H9 (cell line): Measurements from ENCODE around the gene PEA15. TPM values are rescaled to one million over a fixed set of nuclear protein-coding genes. Genes with fewer than 3 reads are reported as not detected.

ENCODE experiments used
- DNase-seq: peaks from one replicate; pipeline ENCODE4 v3.0.0-alpha.2; 2017
- H2AFZ ChIP-seq: one replicate; pipeline ENCODE4 v1.6.1; 2013; ENCODE audit warnings: mild to moderate bottlenecking, low read length, control low read depth, moderate library complexity
- H2AK5ac ChIP-seq: 2 replicates; pipeline ENCODE4 v1.6.1; 2013; ENCODE audit warnings: low read length, control low read depth, mixed read lengths; ENCODE audit not compliant: insufficient read length
- H2BK120ac ChIP-seq: one replicate; pipeline ENCODE4 v1.6.1; 2013; ENCODE audit warnings: low read depth, mild to moderate bottlenecking, low read length, control low read depth, inconsistent platforms; ENCODE audit not compliant: poor library complexity, severe bottlenecking
- H2BK12ac ChIP-seq: 2 replicates; pipeline ENCODE4 v1.6.1; 2013; ENCODE audit warnings: low read length, control low read depth, mixed read lengths, low read depth; ENCODE audit not compliant: insufficient read length
- H2BK15ac ChIP-seq: 2 replicates; pipeline ENCODE4 v1.6.1; 2013; ENCODE audit warnings: low read depth, low read length, control low read depth
- H2BK20ac ChIP-seq: one replicate; pipeline ENCODE4 v1.6.1; 2013; ENCODE audit warnings: low read depth, mild to moderate bottlenecking, low read length, control low read depth, inconsistent platforms; ENCODE audit not compliant: poor library complexity, severe bottlenecking
- H2BK5ac ChIP-seq: 2 replicates; pipeline ENCODE4 v1.6.1; 2013; ENCODE audit warnings: low read length, control low read depth, mixed read lengths; ENCODE audit not compliant: insufficient read length
- H3K14ac ChIP-seq: 2 replicates; pipeline ENCODE4 v1.6.1; 2013; ENCODE audit warnings: low read length, control low read depth; ENCODE audit not compliant: insufficient read depth
- H3K18ac ChIP-seq: 2 replicates; pipeline ENCODE4 v1.6.1; 2013; ENCODE audit warnings: low read depth, mild to moderate bottlenecking, mixed read lengths, low read length, control low read depth; ENCODE audit not compliant: insufficient read length
- H3K23ac ChIP-seq: 2 replicates; pipeline ENCODE4 v1.6.1; 2013; ENCODE audit warnings: low read length, control low read depth, mixed read lengths, low read depth; ENCODE audit not compliant: insufficient read length
- H3K23me2 ChIP-seq: 2 replicates; pipeline ENCODE4 v1.6.1; 2013; ENCODE audit warnings: low read depth, mild to moderate bottlenecking, mixed read lengths, low read length, control low read depth; ENCODE audit not compliant: insufficient read length, poor library complexity, severe bottlenecking
- H3K27ac ChIP-seq: 2 replicates; pipeline ENCODE4 v1.5.1; 2013; ENCODE audit warnings: low read length, control low read depth, mixed read lengths, low read depth; ENCODE audit not compliant: insufficient read length
- H3K27me3 ChIP-seq: 2 replicates; pipeline ENCODE4 v1.6.1; 2013; ENCODE audit warnings: low read length, control low read depth, inconsistent platforms; ENCODE audit not compliant: insufficient read depth
- H3K4ac ChIP-seq: 2 replicates; pipeline ENCODE4 v1.6.1; 2013; ENCODE audit warnings: low read depth, mild to moderate bottlenecking, control low read depth, inconsistent platforms, low read length, moderate library complexity
- H3K4me1 ChIP-seq: 2 replicates; pipeline ENCODE4 v1.6.1; 2013; ENCODE audit warnings: low read length, control low read depth, inconsistent platforms; ENCODE audit not compliant: insufficient read depth
- H3K4me2 ChIP-seq: 2 replicates; pipeline ENCODE4 v1.6.1; 2013; ENCODE audit warnings: low read length, control low read depth, mixed read lengths; ENCODE audit not compliant: insufficient read length, insufficient read depth
- H3K56ac ChIP-seq: 2 replicates; pipeline ENCODE4 v1.6.1; 2013; ENCODE audit warnings: low read depth, mild to moderate bottlenecking, mixed read lengths, low read length, control low read depth; ENCODE audit not compliant: insufficient read length
- H3K79me1 ChIP-seq: 2 replicates; pipeline ENCODE4 v1.6.1; 2013; ENCODE audit warnings: low read depth, mild to moderate bottlenecking, moderate library complexity, low read length, control low read depth, inconsistent platforms; ENCODE audit not compliant: insufficient read depth, poor library complexity, severe bottlenecking
- H3K79me2 ChIP-seq: 2 replicates; pipeline ENCODE4 v1.6.1; 2013; ENCODE audit warnings: low read length, control low read depth, inconsistent platforms; ENCODE audit not compliant: insufficient read depth
- H3K9ac ChIP-seq: 2 replicates; pipeline ENCODE4 v1.6.1; 2013; ENCODE audit warnings: low read length, control low read depth, mixed read lengths; ENCODE audit not compliant: insufficient read length; ENCODE audit errors: extremely low read depth
- H3K9me3 ChIP-seq: one replicate; pipeline ENCODE4 v1.6.1; 2013; ENCODE audit warnings: low read depth, low read length, inconsistent platforms; ENCODE audit not compliant: control insufficient read depth
- H3T11ph ChIP-seq: one replicate; pipeline ENCODE4 v1.6.1; 2013; ENCODE audit warnings: mild to moderate bottlenecking, low read length, control low read depth, inconsistent platforms
- H4K20me1 ChIP-seq: one replicate; pipeline ENCODE4 v1.6.1; 2013; ENCODE audit not compliant: control insufficient read depth, insufficient read length, insufficient read depth
- H4K5ac ChIP-seq: 2 replicates; pipeline ENCODE4 v1.6.1; 2013; ENCODE audit warnings: low read depth, mild to moderate bottlenecking, mixed read lengths, low read length, control low read depth; ENCODE audit not compliant: insufficient read length
- H4K8ac ChIP-seq: replicated peaks from 2 replicates; pipeline ENCODE4 v1.6.1; 2013; ENCODE audit warnings: low read length, control low read depth, mixed read lengths, low read depth; ENCODE audit not compliant: insufficient read length
- H4K91ac ChIP-seq: 2 replicates; pipeline ENCODE4 v1.6.1; 2013; ENCODE audit warnings: low read depth, mild to moderate bottlenecking, moderate library complexity, mixed read lengths, low read length, control low read depth; ENCODE audit not compliant: insufficient read length
- H3K27ac Mint-ChIP-seq, 3 experiments: 2 replicates in 2 of 3; 3 replicates in 1 of 3; pipeline ENCODE4 v1.8.0; 2020 to 2021; ENCODE audit warnings: mixed read lengths in 3 of 3, mild to moderate bottlenecking in 1 of 3, moderate library complexity in 1 of 3
- H3K27me3 Mint-ChIP-seq: 2 replicates; pipeline ENCODE4 v1.8.0; 2021; ENCODE audit warnings: low read depth, mild to moderate bottlenecking, moderate library complexity, mixed read lengths
- H3K36me3 Mint-ChIP-seq, 3 experiments: 2 replicates in 2 of 3; 3 replicates in 1 of 3; pipeline ENCODE4 v1.8.0; 2020 to 2021; ENCODE audit warnings: low read depth in 3 of 3, mixed read lengths in 3 of 3; ENCODE audit not compliant: insufficient read depth in 1 of 3
- H3K4me1 Mint-ChIP-seq, 2 experiments: 2 replicates each; pipeline ENCODE4 v1.8.0; 2020; ENCODE audit warnings: mixed read lengths in 2 of 2
- H3K4me3 Mint-ChIP-seq, 2 experiments: 2 replicates in 1 of 2; 3 replicates in 1 of 2; pipeline ENCODE4 v1.8.0; 2020 to 2021; ENCODE audit warnings: mild to moderate bottlenecking in 2 of 2, mixed read lengths in 2 of 2, moderate library complexity in 1 of 2
- H3K9me3 Mint-ChIP-seq, 2 experiments: 2 replicates in 1 of 2; 3 replicates in 1 of 2; pipeline ENCODE4 v1.8.0; 2020; ENCODE audit warnings: mild to moderate bottlenecking in 2 of 2, mixed read lengths in 2 of 2, moderate library complexity in 1 of 2
- CTCF ChIP-seq: fragments of 200-600 bp; sonication (generic); conservative IDR thresholded peaks from 3 replicates; pipeline ENCODE4 v1.8.0; 2021; ENCODE audit warnings: antibody characterized with exemption, mild to moderate bottlenecking
- WGBS: extraction: QIAGEN DNeasy Blood & Tissue Kit; methylation state at CpG from one replicate; pipeline ENCODE4 v1.1.7; 2013; ENCODE audit warnings: missing lambda C conversion rate, low lambda C conversion rate, mixed read lengths; ENCODE audit not compliant: insufficient read length; ENCODE audit errors: extremely low coverage; 5-methylcytosine and 5-hydroxymethylcytosine counted together
- total RNA-seq: library from RNA; stranded (reverse); gene quantifications from 2 replicates; pipeline ENCODE4 v1.2.1, GENCODE V29; 2021

The PEA15 gene
- total RNA-seq, 1 experiment from 2014 or later: 82.1 TPM

- H2BK5ac ChIP-seq: no peak overlapping the region
- no peaks in the 10 kb centered on the region for H3K79me2 ChIP-seq
- Mint-ChIP-seq H3K27ac (no peak overlapping the region; a peak in 1 of 7 replicates), H3K27me3 (peaks cover 21% of the 10 kb centered on the region), H3K36me3 (no peaks in the 10 kb centered on the region; a peak in 1 of 7 replicates), H3K4me3 (no peak overlapping the region), H3K4me1 (peaks cover 9 to 13% of the 10 kb centered on the region in 2 experiments; a peak in 3 of 4 replicates), H3K9me3 (no peaks in the 10 kb centered on the region)
- no peak for DNase-seq
- H2BK20ac ChIP-seq: no peak overlapping the region
- WGBS: no CpG with 5 or more reads among the region's 2 CpGs
- H2BK120ac ChIP-seq: no peak overlapping the region
- H3K79me1 ChIP-seq: no peaks in the 10 kb centered on the region
- no peaks in the 10 kb centered on the region; the same call in 1 of the 2 replicates for H3K4me1 ChIP-seq
- no peak overlapping the region for H3K14ac ChIP-seq
- H3K23ac ChIP-seq: no peak overlapping the region
- no peak overlapping the region for H2AK5ac ChIP-seq
- no peak overlapping the region for H3K4ac ChIP-seq
- H3K4me2 ChIP-seq: no peak overlapping the region
- H4K5ac ChIP-seq: no peak overlapping the region
- no peaks in the 10 kb centered on the region for H3K27me3 ChIP-seq
- H4K20me1 ChIP-seq: no peaks in the 10 kb centered on the region
- no peak overlapping the region for H3K27ac ChIP-seq
- H3T11ph ChIP-seq: no peak overlapping the region
- H4K91ac ChIP-seq: no peak overlapping the region
- H3K9ac ChIP-seq: no peak overlapping the region
- no peak overlapping the region for H2BK12ac ChIP-seq
- no peak overlapping the region for H3K18ac ChIP-seq
- H3K56ac ChIP-seq: no peak overlapping the region
- no peaks in the 10 kb centered on the region for H3K9me3 ChIP-seq
- H3K23me2 ChIP-seq: no peaks in the 10 kb centered on the region
- H2AFZ ChIP-seq: no peak overlapping the region
- no peak overlapping the region for H4K8ac ChIP-seq
- TF ChIP-seq CTCF: no peak
- H2BK15ac ChIP-seq: no peak overlapping the region
These were observed 18.5 kb upstream of the PEA15 start for GRCh38 chr1:160186729-160187128.
